HCT116 (cell line): ENCODE measurements around the gene CALML6. TPM values are rescaled to one million over a fixed set of nuclear protein-coding genes. Genes with fewer than 3 reads are reported as not detected.

Experiments
- ATAC-seq: fragments of 200-7000 bp; cut with Tn5 transposase; 2 replicates; pipeline ENCODE4 v1.9.1; 2020; ENCODE audit warnings: mild to moderate bottlenecking, moderate library complexity
- BruUV-seq: library from RNA; stranded (reverse); fragments of 400-500 nt; replicated peaks from 2 replicates; lab custom pipeline; 2021; lab: Mats Ljungman, UMichigan
- CTCF ChIA-PET: fragments of 300-600 bp; sonication (Branson Sonifier 250); formaldehyde crosslinking; loops from one replicate; lab custom pipeline; 2021; ENCODE audit warnings: antibody characterized with exemption; lab: Charles Lee
- POLR2A ChIA-PET: fragments of 300-600, 350-600 bp; sonication (Branson Sonifier 250); formaldehyde crosslinking; loops from one replicate; lab custom pipeline; 2021; ENCODE audit warnings: antibody characterized with exemption; lab: Charles Lee
- RAD21 ChIA-PET, 2 experiments: fragments of 300-600 bp; sonication (Branson Sonifier 250); formaldehyde crosslinking; loops; one replicate each; lab custom pipeline; 2023; ENCODE audit warnings: low total read pairs in 2 of 2; ENCODE audit not compliant: uncharacterized antibody in 2 of 2, unreplicated experiment in 2 of 2, low non-redundant PET in 1 of 2; lab: Charles Lee
- DNase-seq: peaks from one replicate; pipeline ENCODE4 v3.0.0-alpha.2; 2010; ENCODE audit warnings: low read depth, low spot score
- H2AFZ ChIP-seq: fragments of 200-600 bp; shearing (Covaris generic), sonication (generic); 2 replicates; pipeline ENCODE4 v1.6.1; 2017; ENCODE audit warnings: low read depth, mixed run types, mixed read lengths, antibody characterized with exemption, low read length; ENCODE audit not compliant: poor library complexity, severe bottlenecking
- H3K27ac ChIP-seq: 2 replicates; pipeline ENCODE4 v1.5.1; 2012; ENCODE audit warnings: low read depth, low read length
- H3K27me3 ChIP-seq: fragments of 200-600 bp; sonication (generic); 2 replicates; pipeline ENCODE4 v1.6.1; 2016; ENCODE audit warnings: mixed run types, low read length, mixed read lengths; ENCODE audit not compliant: insufficient read depth
- H3K36me3 ChIP-seq, 2 experiments: fragments of 200-500 bp in 1 of 2; fragments of 200-600 bp in 1 of 2; sonication (Bioruptor generic) in 1 of 2; sonication (generic) in 1 of 2; 2 replicates each; pipeline versions ENCODE4 v1.5.1 to v1.6.1; 2014 to 2016; ENCODE audit warnings: low read length in 2 of 2, inconsistent platforms in 1 of 2, mixed read lengths in 1 of 2, mixed run types in 1 of 2; ENCODE audit not compliant: insufficient read depth in 2 of 2, control insufficient read depth in 1 of 2
- H3K4me1 ChIP-seq, 2 experiments: fragments of 200-600 bp in 1 of 2; sonication (generic) in 1 of 2; 2 replicates each; pipeline versions ENCODE4 v1.5.1 to v1.6.1; 2012 to 2017; ENCODE audit warnings: low read length in 2 of 2, inconsistent platforms in 1 of 2, mild to moderate bottlenecking in 1 of 2, mixed read lengths in 1 of 2, mixed run types in 1 of 2, moderate library complexity in 1 of 2; ENCODE audit not compliant: insufficient read depth in 2 of 2, control insufficient read depth in 1 of 2
- H3K4me2 ChIP-seq: fragments of 200-600 bp; sonication (generic); 2 replicates; pipeline ENCODE4 v1.6.1; 2017; ENCODE audit warnings: mixed run types, low read length, mixed read lengths
- H3K4me3 ChIP-seq, 2 experiments: fragments of 200-600 bp in 1 of 2; sonication (generic) in 1 of 2; replicated peaks in 1 of 2; 2 replicates each; pipeline ENCODE4 v1.5.1; 2011 to 2016; ENCODE audit warnings: low read length in 2 of 2, control low read depth in 1 of 2, low read depth in 1 of 2, mild to moderate bottlenecking in 1 of 2, mixed read lengths in 1 of 2, mixed run types in 1 of 2
- H3K79me2 ChIP-seq: fragments of 200-600 bp; sonication (generic); 2 replicates; pipeline ENCODE4 v1.6.1; 2017; ENCODE audit warnings: mild to moderate bottlenecking, mixed run types, low read length, moderate library complexity, mixed read lengths; ENCODE audit not compliant: insufficient read depth
- H3K9ac ChIP-seq: fragments of 200-600 bp; sonication (generic); 2 replicates; pipeline ENCODE4 v1.6.1; 2016; ENCODE audit warnings: low read length, mixed read lengths
- H3K9me2 ChIP-seq: fragments of 200-600 bp; sonication (generic), shearing (Covaris generic); 2 replicates; pipeline ENCODE4 v1.6.1; 2017; ENCODE audit warnings: mixed run types, mild to moderate bottlenecking, moderate library complexity; ENCODE audit not compliant: insufficient read depth
- H3K9me3 ChIP-seq, 2 experiments: fragments of 200-500 bp in 1 of 2; fragments of 200-600 bp in 1 of 2; sonication (Bioruptor generic) in 1 of 2; sonication (generic) in 1 of 2; 2 replicates each; pipeline ENCODE4 v1.6.1; 2014 to 2017; ENCODE audit warnings: low read length in 2 of 2, mixed read lengths in 2 of 2, inconsistent platforms in 1 of 2, low read depth in 1 of 2, mild to moderate bottlenecking in 1 of 2, mixed run types in 1 of 2, moderate library complexity in 1 of 2; ENCODE audit not compliant: control insufficient read depth in 1 of 2, insufficient read depth in 1 of 2
- H4K20me1 ChIP-seq: fragments of 200-600 bp; sonication (generic), shearing (Covaris generic); 2 replicates; pipeline ENCODE4 v1.6.1; 2017; ENCODE audit warnings: mixed run types, mild to moderate bottlenecking, moderate library complexity; ENCODE audit not compliant: insufficient read depth
- CEBPB ChIP-seq: IDR thresholded peaks from 2 replicates; pipeline ENCODE4 v1.6.1; 2012; ENCODE audit warnings: low read depth
- CTCF ChIP-seq, 3 experiments: fragments of 200-600 bp in 1 of 3; sonication (generic) in 1 of 3; IDR thresholded peaks in 2 of 3; conservative IDR thresholded peaks in 1 of 3; 2 replicates each; pipeline ENCODE4 v1.5.1; 2012 to 2017; ENCODE audit warnings: low read depth in 2 of 3, low read length in 2 of 3, antibody characterized with exemption in 1 of 3, borderline replicate concordance in 1 of 3, control low read depth in 1 of 3, mild to moderate bottlenecking in 1 of 3, mixed read lengths in 1 of 3, mixed run types in 1 of 3, moderate library complexity in 1 of 3; ENCODE audit not compliant: insufficient read depth in 1 of 3
- ELF1 ChIP-seq: IDR thresholded peaks from 2 replicates; pipeline ENCODE4 v1.6.1; 2012; ENCODE audit warnings: low read depth, borderline replicate concordance
- EZH2 ChIP-seq: fragments of 200-600 bp; sonication (generic); IDR thresholded peaks from 2 replicates; pipeline ENCODE4 v1.6.1; 2017; ENCODE audit warnings: antibody characterized with exemption, mixed run types
- POLR2AphosphoS5 ChIP-seq: IDR thresholded peaks from 2 replicates; pipeline ENCODE4 v1.6.1; 2011; ENCODE audit warnings: mild to moderate bottlenecking, low read depth, low read length, moderate library complexity
- SIN3A ChIP-seq: IDR thresholded peaks from 2 replicates; pipeline ENCODE4 v1.6.1; 2012; ENCODE audit warnings: low read depth
- SP1 ChIP-seq: IDR thresholded peaks from 2 replicates; pipeline ENCODE4 v1.6.1; 2012; ENCODE audit warnings: low read depth
- SRF ChIP-seq: IDR thresholded peaks from 2 replicates; pipeline ENCODE4 v1.6.1; 2012; ENCODE audit warnings: low read depth
- intact Hi-C: fragments of 100-400 bp; cut with micrococcal nuclease; formaldehyde crosslinking; loops from 2 replicates; pipeline ENCODE4 v1.10.0; 2022
- total RNA-seq: library from RNA; stranded (reverse); gene quantifications from one replicate; pipeline ENCODE4 v1.2.1, GENCODE V29; 2021; ENCODE audit not compliant: unreplicated experiment

The CALML6 gene
- total RNA-seq, 1 experiment from 2014 or later, result 2.3 TPM

- Histone ChIP-seq H3K27me3 (no peaks in the 10 kb centered on the region), H3K27ac (peak overlapping the region; percentile 79), H3K9me3 (no peaks in the 10 kb centered on the region), H3K4me2 (peak overlapping the region; percentile 99), H4K20me1 (no peaks in the 10 kb centered on the region), H3K79me2 (0 out of 2 replicates have a peak, but pooled peaks cover 8% of the 10 kb centered on the region), H3K9ac (peak overlapping the region; percentile 84), H2AFZ (no peak overlapping the region), H3K9me2 (no peaks in the 10 kb centered on the region), H3K36me3 (no peaks in the 10 kb centered on the region), H3K4me1 (peaks cover 11 to 29% of the 10 kb centered on the region in 2 experiments)
- POLR2A ChIA-PET, result interaction anchor here (1.4 kb wide), 1 partner anchor 11 kb away, joined by 3 read pairs; no protein-coding TSS in a partner anchor
- DNase-seq, result peak; percentile 97
- ATAC-seq, result peak; percentile 86
- CTCF ChIA-PET, result interaction anchor here (1.0 to 2.1 kb wide), 4 partner anchors 11 to 127 kb away, joined by 4 to 8 read pairs (median 5); no protein-coding TSS in a partner anchor
- intact Hi-C loops, result no loop called here
- no peak for TF ChIP-seq CTCF (IDR thresholded peaks at IDR 0.05 in 2 of 3, conservative IDR thresholded peaks at IDR 0.05 in 1 of 3; ENCODE audit: borderline replicate concordance in 1 of 3, insufficient read depth in 1 of 3, low read depth in 2 of 3, low read length in 2 of 3)
- TF ChIP-seq POLR2AphosphoS5, result peak; percentile 71
- TF ChIP-seq, all 23 proteins: peak for 1
- BruUV-seq, result no TSS peak
- peak overlapping the region; percentile 60 to 73 for H3K4me3 ChIP-seq
- RAD21 ChIA-PET, result interaction anchor here in 1 of 2 experiments (0.7 kb wide), 1 partner anchor 11 kb away, joined by 3 read pairs; no protein-coding TSS in a partner anchor
Measured at GRCh38 chr1:1919304-1920056, 4.4 kb downstream of the CALML6 start.

- ChIA-PET POLR2A (interaction anchor here (1.4 kb wide), 1 partner anchor 11 kb away, joined by 3 read pairs; no protein-coding TSS in a partner anchor), RAD21 (interaction anchor here in 1 of 2 experiments (0.7 kb wide), 1 partner anchor 11 kb away, joined by 3 read pairs; no protein-coding TSS in a partner anchor), CTCF (interaction anchor here (1.5 to 2.1 kb wide), 3 partner anchors 11 to 126 kb away, joined by 4 to 6 read pairs (median 4); no protein-coding TSS in a partner anchor)
- Histone ChIP-seq H3K36me3 (no peaks in the 10 kb centered on the region), H3K4me2 (peak overlapping the region; percentile 99), H3K9ac (peak overlapping the region; percentile 55), H3K27ac (peak overlapping the region; percentile 69), H3K9me3 (no peaks in the 10 kb centered on the region), H3K4me1 (peaks cover 11 to 29% of the 10 kb centered on the region in 2 experiments), H4K20me1 (no peaks in the 10 kb centered on the region), H2AFZ (no peak overlapping the region), H3K79me2 (0 out of 2 replicates have a peak, but pooled peaks cover 8% of the 10 kb centered on the region), H3K9me2 (no peaks in the 10 kb centered on the region), H3K27me3 (no peaks in the 10 kb centered on the region), H3K4me3 (peak overlapping the region; percentile 37 to 53)
- DNase-seq, result no peak
- no TSS peak for BruUV-seq
- no peak for ATAC-seq
- no peak for TF ChIP-seq SIN3A
- no peak for TF ChIP-seq EZH2
- no peak for TF ChIP-seq SRF
- no peak for TF ChIP-seq SP1
- no peak for TF ChIP-seq POLR2AphosphoS5
- TF ChIP-seq CEBPB, result no peak
- TF ChIP-seq ELF1, result no peak
- intact Hi-C loops, result no loop called here
Measured at GRCh38 chr1:1920057-1920607, 5.1 kb downstream of the CALML6 start.
